Panc1 (cell line): ENCODE measurements around the gene NUDT22. TPM values are rescaled to one million over a fixed set of nuclear protein-coding genes. Genes with fewer than 3 reads are reported as not detected.

Source experiments
- ATAC-seq: fragments of 200-7000 bp; cut with Tn5 transposase; 2 replicates; pipeline ENCODE4 v1.9.1; 2020; ENCODE audit warnings: mild to moderate bottlenecking, moderate library complexity
- BruUV-seq: library from RNA; stranded (reverse); fragments of 400-500 nt; replicated peaks from 2 replicates; lab custom pipeline; 2021; lab: Mats Ljungman, UMichigan
- CTCF ChIA-PET: fragments of 300-600 bp; sonication (Branson Sonifier 250); formaldehyde crosslinking; loops from one replicate; lab custom pipeline; 2022; ENCODE audit warnings: antibody characterized with exemption; lab: Charles Lee
- POLR2A ChIA-PET: fragments of 300-600 bp; sonication (Branson Sonifier 250); formaldehyde crosslinking; loops from one replicate; lab custom pipeline; 2022; ENCODE audit warnings: antibody characterized with exemption; lab: Charles Lee
- DNase-seq: peaks from one replicate; pipeline ENCODE4 v3.0.0-alpha.2; 2010; ENCODE audit warnings: low read depth, low spot score
- H3K27ac ChIP-seq: 2 replicates; pipeline ENCODE4 v1.5.1; 2011; ENCODE audit warnings: mild to moderate bottlenecking, low read length, inconsistent platforms
- H3K27me3 ChIP-seq: fragments of 200-500 bp; sonication (Bioruptor generic); 2 replicates; pipeline ENCODE4 v1.6.0; 2014; ENCODE audit warnings: low read length, inconsistent platforms; ENCODE audit not compliant: control insufficient read depth, insufficient read depth
- H3K36me3 ChIP-seq: fragments of 200-500 bp; sonication (Bioruptor generic); 2 replicates; pipeline ENCODE4 v1.5.1; 2014; ENCODE audit warnings: inconsistent platforms, mild to moderate bottlenecking, low read length, moderate library complexity; ENCODE audit not compliant: control insufficient read depth, insufficient read depth
- H3K4me1 ChIP-seq: 2 replicates; pipeline ENCODE4 v1.5.1; 2011; ENCODE audit warnings: inconsistent platforms, mild to moderate bottlenecking, low read length, moderate library complexity; ENCODE audit not compliant: control insufficient read depth, insufficient read depth
- H3K4me3 ChIP-seq, 2 experiments: 2 replicates each; pipeline ENCODE4 v1.5.1; 2011 to 2012; ENCODE audit warnings: low read depth in 2 of 2, low read length in 2 of 2, mild to moderate bottlenecking in 2 of 2, inconsistent platforms in 1 of 2, moderate library complexity in 1 of 2
- H3K9me3 ChIP-seq: fragments of 200-500 bp; sonication (Bioruptor generic); 2 replicates; pipeline ENCODE4 v1.5.1; 2014; ENCODE audit warnings: low read depth, mild to moderate bottlenecking, inconsistent platforms, low read length, moderate library complexity; ENCODE audit not compliant: control insufficient read depth, insufficient read depth
- CTCF ChIP-seq: fragments of 450-650 bp; IDR thresholded peaks from 2 replicates; pipeline ENCODE4 v1.5.1; 2017; ENCODE audit warnings: mild to moderate bottlenecking
- POLR2AphosphoS5 ChIP-seq: IDR thresholded peaks from 2 replicates; pipeline ENCODE4 v1.6.1; 2012; ENCODE audit warnings: mild to moderate bottlenecking, low read depth, low read length, moderate library complexity
- REST ChIP-seq, 2 experiments: IDR thresholded peaks; 2 replicates each; pipeline ENCODE4 v1.6.1; 2011 to 2012; ENCODE audit warnings: low read depth in 2 of 2, control low read depth in 1 of 2, low read length in 1 of 2, mild to moderate bottlenecking in 1 of 2, moderate library complexity in 1 of 2; ENCODE audit not compliant: insufficient read depth in 1 of 2
- SIN3A ChIP-seq: IDR thresholded peaks from 2 replicates; pipeline ENCODE4 v1.6.1; 2012; ENCODE audit warnings: low read depth, mild to moderate bottlenecking, low read length, moderate library complexity, borderline replicate concordance; ENCODE audit not compliant: insufficient read depth
- TCF7L2 ChIP-seq: IDR thresholded peaks from 2 replicates; pipeline ENCODE4 v1.6.1; 2011; ENCODE audit warnings: mild to moderate bottlenecking, low read depth, low read length, inconsistent platforms
- in situ Hi-C: cut with HindIII; loops from 2 replicates; pipeline ENCODE4 v1.10.0; 2016; ENCODE audit warnings: low sequenced_read_pairs, low pct_unique_long_range_greater_than_20kb
- intact Hi-C: fragments of 100-400 bp; cut with micrococcal nuclease; formaldehyde crosslinking; loops from one replicate; pipeline ENCODE4 v1.10.0; 2022; ENCODE audit not compliant: unreplicated experiment
- total RNA-seq: library from RNA; stranded (reverse); gene quantifications from one replicate; pipeline ENCODE4 v1.2.1, GENCODE V29; 2021; ENCODE audit not compliant: unreplicated experiment

The NUDT22 gene
- total RNA-seq, 1 experiment from 2014 or later: 98.8 TPM

- POLR2A ChIA-PET: no interaction called here
- DNase-seq (no peak), ATAC-seq (no peak)
- Histone ChIP-seq H3K4me1 (peaks cover 10% of the 10 kb centered on the region), H3K36me3 (peaks cover 24% of the 10 kb centered on the region), H3K9me3 (no peaks in the 10 kb centered on the region), H3K4me3 (no peak overlapping the region), H3K27ac (no peak overlapping the region), H3K27me3 (no peaks in the 10 kb centered on the region)
- in situ Hi-C loops: no loop called here
- intact Hi-C loops: no loop called here
- CTCF ChIA-PET: no interaction called here
- TF ChIP-seq SIN3A (no peak), POLR2AphosphoS5 (no peak), CTCF (no peak), TCF7L2 (no peak), REST (IDR thresholded peaks at IDR 0.05; ENCODE audit: insufficient read depth in 1 of 2, low read depth in 2 of 2, low read length in 1 of 2) (no peak)
- BruUV-seq: no TSS peak
These were observed 33.6 kb upstream of the NUDT22 start for GRCh38 chr11:64192434-64192833.

GRCh38 chr11:64196626-64197025 is 29.4 kb upstream of the NUDT22 start:
- POLR2A ChIA-PET: interaction anchor here (0.6 kb wide), 1 partner anchor 11 kb away, joined by 5 read pairs; no protein-coding TSS in a partner anchor
- intact Hi-C loops: no loop called here
- Histone ChIP-seq H3K36me3 (peaks cover 39% of the 10 kb centered on the region), H3K9me3 (no peaks in the 10 kb centered on the region), H3K4me3 (no peak overlapping the region), H3K27ac (no peak overlapping the region), H3K27me3 (no peaks in the 10 kb centered on the region), H3K4me1 (no peaks in the 10 kb centered on the region)
- ATAC-seq (no peak), DNase-seq (no peak)
- CTCF ChIA-PET: interaction anchor here (0.6 to 0.9 kb wide), 2 partner anchors 11 to 104 kb away, joined by 3 to 5 read pairs; partner anchors contain the start of gene STIP1
- BruUV-seq: no TSS peak
- no peak for TF ChIP-seq TCF7L2
- no peak for TF ChIP-seq SIN3A
- TF ChIP-seq CTCF: no peak
- TF ChIP-seq POLR2AphosphoS5: no peak
- no peak for TF ChIP-seq REST (IDR thresholded peaks at IDR 0.05; ENCODE audit: insufficient read depth in 1 of 2, low read depth in 2 of 2, low read length in 1 of 2)
- in situ Hi-C loops: no loop called here
